Ascending aorta (tissue), 2 donors: Measurements from ENCODE around the gene TAMALIN. TPM values are rescaled to one million over a fixed set of nuclear protein-coding genes. Genes with fewer than 3 reads are reported as not detected.

ENCODE experiments used
- DNase-seq, 2 donors: peaks; one replicate each; pipeline ENCODE4 v3.0.0-alpha.2; 2019; ENCODE audit warnings: low spot score in 2 of 2
- H3K27ac ChIP-seq, 2 donors: fragments of 200-600 bp; sonication (generic); one replicate each; pipeline ENCODE4 v1.5.1; 2016 to 2017; ENCODE audit warnings: mild to moderate bottlenecking in 1 of 2
- H3K27me3 ChIP-seq: fragments of 200-600 bp; sonication (generic); one replicate; pipeline ENCODE4 v1.5.1; 2017
- H3K36me3 ChIP-seq, 2 donors: fragments of 200-600 bp; sonication (generic); one replicate each; pipeline ENCODE4 v1.5.1; 2016
- H3K4me1 ChIP-seq, 2 donors: fragments of 200-600 bp; sonication (generic); one replicate each; pipeline ENCODE4 v1.5.1; 2016 to 2017; ENCODE audit warnings: mild to moderate bottlenecking in 1 of 2
- H3K4me3 ChIP-seq, 2 donors: fragments of 200-600 bp; sonication (generic); one replicate each; pipeline ENCODE4 v1.5.1; 2016 to 2017; ENCODE audit warnings: mild to moderate bottlenecking in 1 of 2
- H3K9me3 ChIP-seq, 2 donors: fragments of 200-600 bp; sonication (generic); one replicate each; pipeline ENCODE4 v1.5.1; 2016
- intact Hi-C: fragments of 100-400 bp; cut with DNase I; formaldehyde crosslinking; loops from one replicate; pipeline ENCODE4 v1.15.1; 2023
- total RNA-seq: library from RNA; depleted of rRNA; stranded (reverse); fragments of >200 nt; gene quantifications from one replicate; pipeline ENCODE4 v1.1.0, GENCODE V29; 2016
- TF ChIP-seq, protein P1 (sequence below), 3 experiments: fragments of 200-600 bp in 2 of 3; fragments of 450-650 bp in 1 of 3; sonication (generic) in 2 of 3; IDR thresholded peaks; one replicate each; pipeline ENCODE4 v1.5.1; 2016 to 2019; ENCODE audit warnings: antibody characterized with exemption in 3 of 3, mild to moderate bottlenecking in 1 of 3, moderate library complexity in 1 of 3

Gene TAMALIN
- total RNA-seq, 1 donor from 2014 or later: 32.6 TPM

DNA sequence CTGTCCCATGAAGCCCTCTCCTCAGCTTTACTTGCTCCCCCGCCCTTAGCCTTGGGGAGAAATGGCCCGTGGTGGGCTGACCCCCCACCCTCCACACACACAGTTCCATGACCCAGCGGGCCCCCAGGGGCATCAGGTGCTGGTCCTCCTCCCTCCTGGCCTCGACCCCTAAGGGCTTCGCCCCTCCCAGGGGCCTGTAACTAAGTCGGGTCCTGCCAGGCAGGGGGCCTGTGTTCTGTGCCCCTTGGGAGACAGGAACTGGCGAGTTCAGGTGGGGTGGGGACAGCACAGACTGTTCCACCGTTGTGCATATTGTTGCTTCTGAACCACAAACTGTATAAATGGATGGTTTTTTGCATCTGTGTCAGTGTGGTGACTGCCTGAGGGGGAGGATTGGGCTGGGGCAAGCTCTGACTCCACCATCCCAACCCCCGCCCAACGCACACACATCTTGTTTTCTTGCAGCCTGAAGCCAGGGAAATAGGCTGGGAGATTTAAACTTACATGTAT, 8.8 kb downstream of the TAMALIN start:
- Histone ChIP-seq H3K36me3 (no peaks in the 10 kb centered on the region), H3K9me3 (no peaks in the 10 kb centered on the region), H3K4me3 (no peak overlapping the region), H3K27ac (no peak overlapping the region), H3K4me1 (no peaks in the 10 kb centered on the region), H3K27me3 (no peaks in the 10 kb centered on the region)
- intact Hi-C loops: no loop called here
- TF ChIP-seq, protein P1, sequence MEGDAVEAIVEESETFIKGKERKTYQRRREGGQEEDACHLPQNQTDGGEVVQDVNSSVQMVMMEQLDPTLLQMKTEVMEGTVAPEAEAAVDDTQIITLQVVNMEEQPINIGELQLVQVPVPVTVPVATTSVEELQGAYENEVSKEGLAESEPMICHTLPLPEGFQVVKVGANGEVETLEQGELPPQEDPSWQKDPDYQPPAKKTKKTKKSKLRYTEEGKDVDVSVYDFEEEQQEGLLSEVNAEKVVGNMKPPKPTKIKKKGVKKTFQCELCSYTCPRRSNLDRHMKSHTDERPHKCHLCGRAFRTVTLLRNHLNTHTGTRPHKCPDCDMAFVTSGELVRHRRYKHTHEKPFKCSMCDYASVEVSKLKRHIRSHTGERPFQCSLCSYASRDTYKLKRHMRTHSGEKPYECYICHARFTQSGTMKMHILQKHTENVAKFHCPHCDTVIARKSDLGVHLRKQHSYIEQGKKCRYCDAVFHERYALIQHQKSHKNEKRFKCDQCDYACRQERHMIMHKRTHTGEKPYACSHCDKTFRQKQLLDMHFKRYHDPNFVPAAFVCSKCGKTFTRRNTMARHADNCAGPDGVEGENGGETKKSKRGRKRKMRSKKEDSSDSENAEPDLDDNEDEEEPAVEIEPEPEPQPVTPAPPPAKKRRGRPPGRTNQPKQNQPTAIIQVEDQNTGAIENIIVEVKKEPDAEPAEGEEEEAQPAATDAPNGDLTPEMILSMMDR (IDR thresholded peaks at IDR 0.05): no peak
- DNase-seq: no peak

DNA sequence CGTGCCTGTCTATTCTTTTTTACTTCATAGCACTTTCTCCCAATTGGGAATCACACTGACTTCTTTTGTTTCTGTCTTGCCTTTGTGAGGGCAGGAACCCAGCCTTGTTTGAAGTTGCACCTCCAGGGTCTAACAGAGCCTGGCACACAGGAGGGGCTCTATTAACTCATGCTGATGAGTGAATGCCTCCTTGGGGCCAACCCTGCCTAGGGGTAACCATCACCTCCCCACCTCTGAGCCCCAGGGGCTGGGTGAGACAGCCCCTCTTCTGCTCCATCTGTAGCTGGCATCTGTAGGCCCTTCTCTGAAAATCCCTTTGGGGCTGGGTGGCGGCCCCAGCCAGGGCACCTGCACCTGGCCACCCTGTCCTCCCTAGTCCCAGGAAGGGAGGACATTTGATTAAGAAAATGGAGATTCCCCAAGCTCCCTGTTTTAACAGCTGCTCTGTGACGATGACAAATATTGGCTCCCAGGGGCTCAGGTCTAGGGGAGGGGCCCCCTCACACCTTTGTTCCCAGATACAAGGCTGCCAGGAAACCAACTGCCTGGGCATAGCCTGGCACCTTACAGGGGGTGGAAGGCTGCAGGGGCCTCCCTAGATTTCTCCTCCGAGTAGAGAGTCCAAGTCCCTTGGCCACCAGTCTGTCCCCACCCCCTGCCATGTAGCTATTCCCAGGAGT, 11.8 kb downstream of the TAMALIN start:
- H3K9me3 ChIP-seq: no peaks in the 10 kb centered on the region
- intact Hi-C loops: no loop called here
- no peak overlapping the region for H3K4me3 ChIP-seq
- no peaks in the 10 kb centered on the region for H3K27me3 ChIP-seq
- peaks cover 0 to 7% of the 10 kb centered on the region in 2 donors for H3K4me1 ChIP-seq
- DNase-seq: no peak
- H3K36me3 ChIP-seq: no peaks in the 10 kb centered on the region
- TF ChIP-seq, protein P1 (IDR thresholded peaks at IDR 0.05): no peak
- no peak overlapping the region for H3K27ac ChIP-seq

GRCh38 chr12:52019113-52019770, 12.5 kb downstream of the TAMALIN start:
- DNase-seq: no peak
- H3K36me3 ChIP-seq: no peaks in the 10 kb centered on the region
- no peaks in the 10 kb centered on the region for H3K9me3 ChIP-seq
- H3K4me1 ChIP-seq: peaks cover 3 to 14% of the 10 kb centered on the region in 2 donors
- H3K27ac ChIP-seq: no peak overlapping the region
- TF ChIP-seq, protein P1 (IDR thresholded peaks at IDR 0.05): no peak
- intact Hi-C loops: no loop called here
- no peaks in the 10 kb centered on the region for H3K27me3 ChIP-seq
- no peak overlapping the region for H3K4me3 ChIP-seq

DNA sequence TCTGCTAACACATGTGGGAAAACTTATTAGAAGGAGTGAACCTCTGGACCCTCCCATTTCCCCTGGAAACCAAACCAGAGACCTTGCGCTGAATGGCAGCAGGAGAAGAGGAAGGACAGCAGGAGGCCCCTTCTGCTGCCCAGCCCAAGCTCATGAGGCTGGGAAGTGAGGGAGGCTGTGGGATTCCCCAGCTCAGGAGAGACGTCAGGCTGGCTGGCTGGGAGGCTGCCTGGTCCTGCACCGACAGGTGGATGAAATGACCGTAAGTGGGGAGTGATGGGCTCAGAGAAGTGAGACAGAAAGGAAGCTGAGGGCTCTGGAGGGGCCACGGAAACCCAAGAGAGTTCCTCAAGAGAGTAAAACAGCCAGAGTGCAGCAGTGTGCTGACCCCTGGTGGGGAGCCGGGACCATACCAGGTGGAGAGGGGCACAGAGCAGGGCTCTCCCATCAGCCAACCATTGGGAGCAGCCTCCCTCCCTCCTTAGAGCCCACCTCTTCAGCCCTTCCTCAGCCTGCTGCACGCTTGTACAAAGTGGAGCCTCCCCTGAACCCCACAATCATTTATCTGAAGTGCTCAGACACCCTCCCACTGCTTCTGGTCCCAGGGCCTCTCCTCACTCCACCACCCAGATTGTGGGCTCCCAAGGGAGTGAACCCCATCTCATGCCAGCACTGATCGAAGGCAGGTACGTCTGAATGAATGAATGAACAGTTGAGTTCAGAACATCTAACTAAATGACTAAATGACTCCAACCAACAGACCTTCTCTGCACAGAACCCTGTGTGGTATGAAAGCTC, 14.0 kb downstream of the TAMALIN start:
- peaks cover 7 to 21% of the 10 kb centered on the region in 2 donors for H3K4me1 ChIP-seq
- intact Hi-C loops: loop anchor here (5.0 to 10.0 kb wide), 2 partner anchors 68 to 984 kb away; partner anchors contain the start of genes ACVR1B and EIF4B
- TF ChIP-seq, protein P1 (IDR thresholded peaks at IDR 0.05): peak; percentile 39 to 58 (median 52)
- no peaks in the 10 kb centered on the region for H3K36me3 ChIP-seq
- DNase-seq: no peak
- no peak overlapping the region for H3K4me3 ChIP-seq
- no peaks in the 10 kb centered on the region for H3K9me3 ChIP-seq
- no peaks in the 10 kb centered on the region for H3K27me3 ChIP-seq
- H3K27ac ChIP-seq: no peak overlapping the region

GRCh38 chr12:52022841-52023181, 16.1 kb downstream of the TAMALIN start:
- Histone ChIP-seq H3K27ac (peak overlapping the region in 1 of 2 donors; percentile 6), H3K4me1 (peaks cover 7 to 28% of the 10 kb centered on the region in 2 donors), H3K9me3 (no peaks in the 10 kb centered on the region), H3K36me3 (no peaks in the 10 kb centered on the region), H3K27me3 (no peaks in the 10 kb centered on the region), H3K4me3 (peak overlapping the region; percentile 67 to 69)
- intact Hi-C loops: loop anchor here (1.0 to 10.0 kb wide), 4 partner anchors 17 to 982 kb away; partner anchors contain the start of genes ACVR1B, EIF4B and TAMALIN
- no peak for DNase-seq
- TF ChIP-seq, protein P1 (IDR thresholded peaks at IDR 0.05): no peak
